Neutrophil (primary cell): ENCODE measurements around the gene SLC44A4.
"Not testable (repeated sequence)": the region's sequence is repeated elsewhere in the genome, so short reads cannot be mapped to it uniquely, and the experiment has no call there.

Source experiments
- H3K27ac ChIP-seq: fragments of 200-600 bp; sonication (generic); 2 replicates; pipeline ENCODE4 v1.5.1; 2016; ENCODE audit warnings: mild to moderate bottlenecking, moderate library complexity
- H3K27me3 ChIP-seq: fragments of 200-600 bp; sonication (generic); 2 replicates; pipeline ENCODE4 v1.6.0; 2016; ENCODE audit warnings: mild to moderate bottlenecking
- H3K36me3 ChIP-seq: fragments of 200-600 bp; sonication (generic); 2 replicates; pipeline ENCODE4 v1.5.1; 2017
- H3K4me1 ChIP-seq, 2 experiments: fragments of 200-600 bp in 1 of 2; sonication (generic) in 1 of 2; 1 replicate in 1 of 2; 2 replicates in 1 of 2; pipeline versions ENCODE4 v1.5.1 to v1.6.1; 2013 to 2016; ENCODE audit warnings: low read depth in 1 of 2, low read length in 1 of 2, mild to moderate bottlenecking in 1 of 2, moderate library complexity in 1 of 2; ENCODE audit not compliant: control insufficient read depth in 1 of 2, insufficient read depth in 1 of 2
- H3K4me3 ChIP-seq, 2 experiments: fragments of 200-600 bp in 1 of 2; sonication (generic) in 1 of 2; 1 replicate in 1 of 2; 2 replicates in 1 of 2; pipeline ENCODE4 v1.5.1; 2013 to 2016; ENCODE audit warnings: low read depth in 1 of 2, low read length in 1 of 2, mild to moderate bottlenecking in 1 of 2, moderate library complexity in 1 of 2
- H3K9me3 ChIP-seq: fragments of 200-600 bp; sonication (generic); 2 replicates; pipeline ENCODE4 v1.5.1; 2016
- TF ChIP-seq, protein P1 (sequence below): fragments of 200-600 bp; sonication (generic); IDR thresholded peaks from 2 replicates; pipeline ENCODE4 v1.5.1; 2016; ENCODE audit warnings: antibody characterized with exemption

SLC44A4 gene

DNA sequence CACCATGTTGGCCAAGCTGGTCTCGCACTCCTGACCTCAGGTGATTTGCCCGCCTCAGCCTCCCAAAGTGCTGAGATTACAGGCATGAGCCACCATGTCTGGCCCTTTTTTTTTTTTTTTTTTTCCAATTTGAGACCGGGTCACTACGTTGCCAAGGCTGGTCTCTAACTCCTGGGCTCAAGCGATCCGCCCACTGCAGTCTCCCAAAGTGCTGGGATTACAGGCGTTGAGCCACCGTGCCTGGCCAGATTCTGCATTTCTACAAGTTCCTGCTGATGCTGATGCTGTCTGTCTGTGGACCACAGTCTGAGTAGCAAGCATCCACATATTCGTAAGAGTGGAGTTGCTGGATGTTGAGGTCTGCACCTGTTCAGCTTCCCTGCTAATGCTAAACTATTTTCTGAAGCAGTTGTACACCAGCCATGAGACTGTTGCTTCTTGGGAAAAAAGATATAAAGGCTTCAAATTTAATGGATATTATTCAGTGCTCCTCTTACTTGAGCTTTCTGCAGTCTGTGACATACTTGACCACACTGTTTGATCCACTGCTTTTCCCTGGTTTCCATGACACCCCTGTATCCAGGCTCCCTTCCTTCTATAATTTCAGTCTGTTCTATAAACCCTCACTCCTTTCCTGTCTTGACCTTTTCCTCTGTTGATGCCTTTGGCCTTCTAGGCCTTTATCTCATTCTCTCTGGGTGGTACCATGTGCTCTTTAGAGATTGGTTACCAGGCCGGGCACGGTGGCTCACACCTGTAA is 33.2 kb upstream of the SLC44A4 start:
- TF ChIP-seq, protein P1, sequence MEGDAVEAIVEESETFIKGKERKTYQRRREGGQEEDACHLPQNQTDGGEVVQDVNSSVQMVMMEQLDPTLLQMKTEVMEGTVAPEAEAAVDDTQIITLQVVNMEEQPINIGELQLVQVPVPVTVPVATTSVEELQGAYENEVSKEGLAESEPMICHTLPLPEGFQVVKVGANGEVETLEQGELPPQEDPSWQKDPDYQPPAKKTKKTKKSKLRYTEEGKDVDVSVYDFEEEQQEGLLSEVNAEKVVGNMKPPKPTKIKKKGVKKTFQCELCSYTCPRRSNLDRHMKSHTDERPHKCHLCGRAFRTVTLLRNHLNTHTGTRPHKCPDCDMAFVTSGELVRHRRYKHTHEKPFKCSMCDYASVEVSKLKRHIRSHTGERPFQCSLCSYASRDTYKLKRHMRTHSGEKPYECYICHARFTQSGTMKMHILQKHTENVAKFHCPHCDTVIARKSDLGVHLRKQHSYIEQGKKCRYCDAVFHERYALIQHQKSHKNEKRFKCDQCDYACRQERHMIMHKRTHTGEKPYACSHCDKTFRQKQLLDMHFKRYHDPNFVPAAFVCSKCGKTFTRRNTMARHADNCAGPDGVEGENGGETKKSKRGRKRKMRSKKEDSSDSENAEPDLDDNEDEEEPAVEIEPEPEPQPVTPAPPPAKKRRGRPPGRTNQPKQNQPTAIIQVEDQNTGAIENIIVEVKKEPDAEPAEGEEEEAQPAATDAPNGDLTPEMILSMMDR = no peak
- no peaks in the 10 kb centered on the region for H3K27me3 ChIP-seq
- no peaks in the 10 kb centered on the region for H3K36me3 ChIP-seq
- no peaks in the 10 kb centered on the region for H3K4me1 ChIP-seq
- no peak overlapping the region for H3K4me3 ChIP-seq
- H3K27ac ChIP-seq = no peak overlapping the region
- no peaks in the 10 kb centered on the region for H3K9me3 ChIP-seq

DNA sequence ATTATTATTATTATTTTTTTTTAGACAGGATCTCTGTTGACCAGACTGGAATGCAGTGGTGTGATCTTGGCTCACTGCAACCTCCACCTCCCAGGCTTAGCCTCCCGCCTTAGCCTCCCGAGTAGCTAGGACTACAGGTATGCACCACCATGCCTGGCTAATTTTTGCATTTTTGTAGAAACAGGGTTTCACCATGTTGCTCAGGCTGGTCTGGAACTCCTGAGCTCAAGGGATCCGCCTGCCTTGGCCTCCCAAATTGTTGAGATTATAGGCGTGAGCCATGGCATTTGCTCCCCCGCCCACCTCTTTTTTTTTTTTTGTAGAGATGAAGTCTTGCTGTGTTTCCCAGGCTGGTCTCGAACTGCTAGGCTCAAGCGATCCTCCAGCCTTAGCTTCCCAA is 30.5 kb upstream of the SLC44A4 start:
- H3K27ac ChIP-seq, H3K4me3 ChIP-seq, H3K9me3 ChIP-seq, H3K4me1 ChIP-seq, H3K36me3 ChIP-seq: not testable (repeated sequence)
- H3K27me3 ChIP-seq = peaks cover 26% of the 10 kb centered on the region

DNA sequence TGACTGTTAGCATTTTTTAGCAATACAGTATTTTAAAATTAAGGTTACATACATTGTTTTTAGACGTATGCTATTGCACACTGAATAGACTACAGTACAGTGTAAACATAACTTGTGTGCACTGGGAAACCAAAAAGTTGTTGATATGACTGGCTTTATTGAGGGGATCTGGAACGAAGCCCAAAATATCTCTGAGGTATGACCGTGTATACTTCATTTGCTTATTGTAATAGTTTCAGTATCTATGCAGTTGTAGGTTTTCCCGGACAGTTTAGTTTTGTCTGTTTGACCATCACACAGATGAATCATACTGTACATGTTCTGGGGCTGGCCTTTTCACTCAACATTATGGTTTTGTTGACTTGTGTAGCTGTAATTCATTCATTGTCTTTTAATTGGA is 30.0 kb upstream of the SLC44A4 start:
- Histone ChIP-seq H3K27me3 (peaks cover 30% of the 10 kb centered on the region), H3K27ac (no peak overlapping the region), H3K4me3 (no peak overlapping the region), H3K36me3 (no peaks in the 10 kb centered on the region), H3K9me3 (no peaks in the 10 kb centered on the region), H3K4me1 (no peaks in the 10 kb centered on the region)
- TF ChIP-seq, protein P1 = no peak

DNA sequence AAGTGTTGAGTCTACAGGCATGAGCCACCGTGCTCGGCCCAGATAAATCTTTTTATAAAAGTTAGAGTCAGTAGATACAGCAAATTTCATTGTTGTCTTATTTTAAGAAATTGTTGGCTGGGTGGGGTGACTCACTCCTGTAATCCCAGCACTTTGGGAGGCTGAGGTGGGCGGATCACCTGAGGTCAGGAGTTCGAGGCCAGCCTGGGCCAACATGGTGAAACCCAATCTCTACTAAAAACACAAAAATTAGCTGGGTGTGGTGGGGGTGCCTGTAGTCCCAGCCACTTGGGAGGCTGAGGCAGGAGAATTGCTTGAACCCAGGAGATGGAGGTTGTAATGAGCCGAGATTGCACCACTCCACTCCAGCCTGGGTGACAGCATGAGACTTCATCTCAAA is 29.5 kb upstream of the SLC44A4 start:
- not testable (repeated sequence) for H3K9me3 ChIP-seq, H3K4me1 ChIP-seq, H3K4me3 ChIP-seq, H3K36me3 ChIP-seq, H3K27ac ChIP-seq
- peaks cover 33% of the 10 kb centered on the region for H3K27me3 ChIP-seq

DNA sequence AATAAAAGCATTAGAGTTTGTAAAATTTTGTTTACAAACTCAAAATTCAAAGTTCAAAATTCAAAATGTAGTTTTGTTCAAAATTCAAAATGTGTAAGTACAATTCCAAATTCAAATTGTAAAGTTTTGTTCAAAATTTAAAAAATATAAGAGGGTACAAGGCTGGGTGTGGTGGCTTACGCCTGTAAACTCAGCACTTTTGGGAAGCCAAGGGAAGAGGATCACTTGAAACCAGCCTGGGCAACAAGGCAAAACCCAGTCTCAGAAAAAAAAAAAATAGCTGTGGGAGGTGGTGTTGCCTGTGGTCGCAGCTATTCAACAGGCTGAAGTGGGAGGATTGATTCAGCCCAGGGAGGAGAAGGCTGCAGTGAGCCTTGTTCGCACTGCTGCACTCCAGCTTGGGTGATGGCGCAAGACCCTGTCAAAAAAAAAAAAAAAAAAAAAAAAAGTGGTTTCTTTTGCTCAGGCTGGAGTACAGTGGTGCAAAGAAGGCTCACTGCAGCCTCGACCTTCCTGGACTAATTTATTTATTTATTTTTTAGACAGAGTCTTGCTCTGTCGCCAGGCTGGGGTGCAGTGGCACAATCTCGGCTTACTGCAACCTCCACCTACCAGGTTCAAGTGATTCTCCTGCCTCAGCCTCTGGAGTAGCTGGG is 28.5 kb upstream of the SLC44A4 start:
- H3K4me1 ChIP-seq = peaks cover 10 to 12% of the 10 kb centered on the region in 2 experiments
- TF ChIP-seq, protein P1 = no peak
- peaks cover 42% of the 10 kb centered on the region for H3K27me3 ChIP-seq
- H3K36me3 ChIP-seq = no peaks in the 10 kb centered on the region
- H3K4me3 ChIP-seq = no peak overlapping the region
- no peak overlapping the region for H3K27ac ChIP-seq
- H3K9me3 ChIP-seq = no peaks in the 10 kb centered on the region

DNA sequence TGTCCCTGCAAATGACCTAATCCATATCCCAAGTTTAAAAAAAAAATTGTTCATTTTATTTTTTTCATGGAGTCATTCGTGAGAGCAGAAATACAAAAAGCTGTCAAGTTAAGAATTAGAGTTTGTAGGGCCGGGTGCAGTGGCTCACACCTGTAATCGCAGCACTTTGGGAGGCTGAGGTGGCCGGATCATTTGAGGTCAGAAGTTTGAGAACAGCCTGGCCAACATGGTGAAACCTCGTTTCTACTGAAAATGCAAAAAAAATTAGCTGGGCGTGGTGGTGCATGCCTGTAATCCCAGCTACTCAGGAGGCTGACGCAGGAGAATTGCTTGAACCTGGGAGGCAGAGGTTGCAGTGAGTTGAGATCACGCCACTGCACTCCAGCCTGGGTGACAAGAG is 27.9 kb upstream of the SLC44A4 start:
- not testable (repeated sequence) for H3K4me3 ChIP-seq, H3K27ac ChIP-seq, H3K9me3 ChIP-seq, H3K36me3 ChIP-seq
- H3K27me3 ChIP-seq = peaks cover 44% of the 10 kb centered on the region
- H3K4me1 ChIP-seq = peaks cover 13 to 14% of the 10 kb centered on the region in 2 experiments

DNA sequence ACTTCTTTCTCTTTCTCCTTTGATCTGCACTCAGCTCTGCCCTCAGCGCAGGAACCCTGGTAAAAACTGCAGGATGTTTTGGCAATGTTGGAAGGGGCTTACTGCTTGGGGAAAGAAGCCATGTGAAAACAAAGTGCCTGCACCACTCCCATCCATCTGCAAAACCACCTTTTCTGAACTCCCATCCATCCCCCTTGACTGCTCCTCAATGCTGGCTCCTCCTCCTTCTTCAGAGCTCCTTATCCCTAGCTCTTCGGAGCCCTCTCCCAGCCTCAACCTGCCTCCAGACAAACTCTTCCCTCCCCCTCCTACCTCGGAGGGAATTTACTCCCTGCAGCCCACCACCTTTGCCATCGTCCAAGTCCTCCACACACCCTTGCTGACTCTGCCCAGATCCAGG is 27.3 kb upstream of the SLC44A4 start:
- Histone ChIP-seq H3K36me3 (no peaks in the 10 kb centered on the region), H3K4me3 (no peak overlapping the region), H3K4me1 (peaks cover 16 to 17% of the 10 kb centered on the region in 2 experiments), H3K9me3 (no peaks in the 10 kb centered on the region), H3K27ac (no peak overlapping the region), H3K27me3 (peaks cover 44% of the 10 kb centered on the region)
- TF ChIP-seq, protein P1 = no peak
